HG03457 (cell line): Measurements from ENCODE around the gene PABPC3.

Source experiments
- ATAC-seq: cut with Tn5 transposase; IDR thresholded peaks from one replicate; pipeline ENCODE4 v1.9.1; 2021; ENCODE audit warnings: moderate number of reproducible peaks; ENCODE audit not compliant: unreplicated experiment

PABPC3 gene

GRCh38 chr13:25110956-25111584, 15.1 kb downstream of the PABPC3 start:
- ATAC-seq = no peak

DNA sequence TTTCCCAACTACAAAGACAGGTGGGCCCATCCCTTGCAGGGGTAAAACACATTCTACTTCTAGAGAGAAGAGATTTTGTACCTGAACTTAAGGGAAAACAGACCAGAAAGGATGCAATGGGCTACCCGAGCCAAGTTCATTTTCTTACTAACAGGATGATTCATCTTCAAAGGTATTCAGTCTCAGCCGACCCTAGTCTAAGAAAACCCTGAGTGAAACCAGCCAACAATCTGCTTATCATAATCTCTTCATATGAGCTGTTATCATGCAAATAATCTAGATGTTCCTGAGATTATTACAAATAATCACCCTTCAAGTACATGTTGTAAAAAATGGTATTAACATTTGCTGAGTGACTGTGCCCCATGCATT, 15.6 kb downstream of the PABPC3 start:
- no peak for ATAC-seq

DNA sequence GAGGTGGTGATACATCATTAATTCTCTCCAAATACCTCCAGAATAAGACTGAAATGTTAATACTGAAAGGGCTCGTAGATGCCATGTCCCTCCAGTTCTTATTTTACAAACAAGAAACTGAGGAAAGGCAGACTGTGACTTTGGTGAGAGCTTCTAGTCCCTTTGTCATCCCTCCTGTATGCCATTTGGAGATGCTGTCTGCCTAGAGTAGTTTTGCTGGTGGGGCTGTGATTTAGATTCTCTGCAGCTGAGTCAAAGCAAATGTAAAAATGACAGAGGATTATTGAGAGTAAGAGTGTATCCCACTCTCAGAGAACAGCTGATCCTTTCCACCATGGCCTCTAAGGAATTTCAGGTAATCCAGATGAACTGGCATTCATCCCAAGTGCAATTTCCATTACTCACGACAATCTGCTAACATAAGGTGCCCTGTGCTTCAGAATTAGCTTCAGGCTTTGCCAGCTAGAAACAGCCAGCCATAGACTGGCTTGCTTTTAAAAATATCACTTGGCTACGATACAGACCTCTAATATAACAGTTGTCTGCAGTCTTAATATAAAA, 16.8 kb downstream of the PABPC3 start:
- no peak for ATAC-seq

GRCh38 chr13:25114220-25114619, 18.3 kb downstream of the PABPC3 start:
- no peak for ATAC-seq

DNA sequence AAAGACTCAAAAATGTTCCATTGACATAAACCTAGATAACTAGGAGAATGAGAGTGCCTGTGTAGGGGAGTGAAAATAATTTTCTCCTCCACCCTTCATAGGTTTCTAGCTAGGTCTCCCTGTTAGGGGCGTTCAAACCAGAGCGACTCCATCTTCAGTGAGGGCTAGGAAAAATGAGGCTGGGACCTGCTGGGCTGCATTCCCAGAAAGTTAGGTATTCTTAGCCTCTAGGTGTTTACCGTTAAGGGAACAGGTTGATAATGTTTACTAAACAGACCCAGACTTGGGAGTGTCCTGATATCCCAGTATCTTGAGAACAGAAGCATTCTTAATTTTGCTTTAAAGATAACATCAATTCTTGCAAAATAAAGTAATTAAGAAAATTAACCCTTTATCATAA, 20.1 kb downstream of the PABPC3 start:
- ATAC-seq = no peak

DNA sequence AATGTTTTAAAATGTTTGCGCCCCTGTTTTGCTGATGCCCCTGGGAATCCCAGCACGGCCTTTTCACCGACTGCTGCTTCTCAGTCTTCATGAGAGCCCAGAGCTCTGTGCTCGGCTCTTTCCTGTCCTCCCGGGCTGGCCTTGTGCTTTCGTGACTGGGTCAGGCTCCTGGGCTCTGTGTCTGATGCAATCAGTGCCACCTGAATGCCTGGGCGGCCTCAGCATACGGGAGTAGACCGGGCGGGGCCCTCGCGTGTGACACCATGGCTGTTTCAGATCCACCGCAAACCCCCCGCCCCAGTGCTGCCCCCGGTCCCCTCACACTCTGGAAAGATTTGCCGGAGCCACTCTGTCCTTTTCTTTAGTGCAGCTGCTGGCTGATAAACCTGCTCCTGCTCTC, 21.4 kb downstream of the PABPC3 start:
- no peak for ATAC-seq

DNA sequence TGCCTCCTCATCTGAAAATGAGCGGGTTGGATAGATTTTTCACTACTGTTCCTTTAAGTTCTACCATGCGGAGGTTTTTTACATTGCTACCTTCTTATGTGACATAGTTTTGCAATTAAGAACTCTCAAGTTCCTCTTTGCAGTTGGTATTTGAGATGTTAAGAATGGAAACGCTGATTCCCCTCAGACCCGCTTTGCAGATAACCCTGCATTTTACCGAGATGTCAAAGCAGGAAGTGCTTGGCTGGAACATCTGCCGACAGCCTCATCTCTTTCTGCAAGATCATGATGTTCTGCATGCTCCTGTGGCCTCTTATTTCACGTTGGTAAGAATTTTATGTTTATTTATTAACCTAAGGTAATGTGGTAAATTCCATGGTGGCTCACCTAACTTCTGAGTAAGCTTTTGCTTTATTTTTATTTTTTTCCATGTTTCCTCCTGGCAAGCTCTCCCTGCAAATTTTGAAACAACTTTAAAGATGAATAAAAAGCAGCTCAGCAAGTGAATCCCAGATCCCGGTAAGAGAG, 22.5 kb downstream of the PABPC3 start:
- ATAC-seq = no peak

- ATAC-seq = no peak
Observed at GRCh38 chr13:25130944-25131343, 35.0 kb downstream of the PABPC3 start.

DNA sequence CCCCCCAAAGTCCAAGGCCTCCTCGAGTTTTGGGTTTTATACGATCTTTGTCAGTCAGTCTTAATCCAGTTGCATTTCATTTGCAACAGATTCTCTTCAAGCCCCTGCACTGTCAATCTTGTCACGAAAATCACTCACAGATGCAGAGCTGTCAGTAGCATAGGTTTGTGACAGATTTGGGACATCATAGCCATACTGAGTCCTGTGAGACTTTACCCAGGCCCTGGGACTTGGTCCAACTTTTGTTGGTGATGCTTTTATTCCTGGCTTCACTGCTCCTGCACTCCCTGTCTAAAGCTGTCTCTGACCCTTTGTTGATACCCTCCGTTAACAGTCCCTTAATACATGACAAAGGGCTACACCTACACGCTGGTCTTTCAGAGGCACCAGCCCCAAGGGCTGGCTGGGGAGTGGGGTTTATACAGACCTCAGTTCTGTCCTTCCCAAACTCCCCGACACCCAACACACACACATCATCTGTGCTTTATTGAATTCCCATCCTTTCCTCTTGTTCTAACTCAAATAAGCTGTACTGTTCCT, 36.0 kb downstream of the PABPC3 start:
- no peak for ATAC-seq

DNA sequence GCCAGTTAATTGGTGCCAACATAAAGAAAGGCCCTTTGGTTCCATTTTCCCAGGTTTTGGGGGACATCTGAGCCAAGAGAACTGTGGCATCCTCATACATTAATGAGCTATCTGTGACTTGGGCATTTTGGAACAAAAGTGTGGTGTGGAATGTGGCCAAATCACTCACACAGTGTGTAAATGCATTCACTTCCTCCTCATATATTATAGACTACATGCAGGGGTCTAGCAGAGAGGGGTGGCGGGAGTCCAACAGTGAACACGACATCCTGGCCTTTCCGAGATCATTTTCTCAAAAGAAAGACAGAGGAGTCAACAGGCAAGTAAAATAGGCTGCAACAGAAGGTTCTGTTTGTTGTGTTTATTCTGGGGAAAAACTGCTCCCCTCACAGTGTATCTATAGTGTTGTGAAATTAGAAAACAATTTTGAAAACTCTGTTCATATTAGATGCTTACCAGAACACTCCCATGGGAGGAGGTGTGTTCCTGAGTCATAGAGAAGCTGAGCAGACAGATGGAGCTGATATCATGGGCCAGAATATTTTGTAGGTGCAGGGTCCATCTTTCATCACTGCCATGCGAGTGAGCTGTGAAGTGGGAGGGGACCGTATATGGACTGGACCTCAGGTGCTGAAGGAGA, 36.9 kb downstream of the PABPC3 start:
- no peak for ATAC-seq

DNA sequence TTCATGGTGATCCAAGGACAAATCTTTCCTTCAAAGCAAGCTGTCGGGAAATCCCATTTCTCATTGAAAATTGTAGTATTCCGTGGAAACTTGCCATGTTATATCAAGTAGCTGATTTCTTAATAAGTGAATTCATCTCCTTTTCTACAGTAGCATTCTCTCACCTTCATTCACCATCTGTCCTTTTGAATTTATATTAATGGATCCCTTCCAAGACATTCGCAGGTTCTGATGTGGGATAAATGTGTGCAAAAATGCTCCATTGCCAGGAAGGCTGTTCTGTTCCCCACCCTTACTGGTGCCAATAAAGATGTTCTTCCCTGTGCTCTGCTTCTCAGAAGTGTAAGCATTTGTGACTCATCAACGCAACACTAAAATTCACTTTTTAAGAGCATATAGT, 40.0 kb downstream of the PABPC3 start:
- no peak for ATAC-seq

DNA sequence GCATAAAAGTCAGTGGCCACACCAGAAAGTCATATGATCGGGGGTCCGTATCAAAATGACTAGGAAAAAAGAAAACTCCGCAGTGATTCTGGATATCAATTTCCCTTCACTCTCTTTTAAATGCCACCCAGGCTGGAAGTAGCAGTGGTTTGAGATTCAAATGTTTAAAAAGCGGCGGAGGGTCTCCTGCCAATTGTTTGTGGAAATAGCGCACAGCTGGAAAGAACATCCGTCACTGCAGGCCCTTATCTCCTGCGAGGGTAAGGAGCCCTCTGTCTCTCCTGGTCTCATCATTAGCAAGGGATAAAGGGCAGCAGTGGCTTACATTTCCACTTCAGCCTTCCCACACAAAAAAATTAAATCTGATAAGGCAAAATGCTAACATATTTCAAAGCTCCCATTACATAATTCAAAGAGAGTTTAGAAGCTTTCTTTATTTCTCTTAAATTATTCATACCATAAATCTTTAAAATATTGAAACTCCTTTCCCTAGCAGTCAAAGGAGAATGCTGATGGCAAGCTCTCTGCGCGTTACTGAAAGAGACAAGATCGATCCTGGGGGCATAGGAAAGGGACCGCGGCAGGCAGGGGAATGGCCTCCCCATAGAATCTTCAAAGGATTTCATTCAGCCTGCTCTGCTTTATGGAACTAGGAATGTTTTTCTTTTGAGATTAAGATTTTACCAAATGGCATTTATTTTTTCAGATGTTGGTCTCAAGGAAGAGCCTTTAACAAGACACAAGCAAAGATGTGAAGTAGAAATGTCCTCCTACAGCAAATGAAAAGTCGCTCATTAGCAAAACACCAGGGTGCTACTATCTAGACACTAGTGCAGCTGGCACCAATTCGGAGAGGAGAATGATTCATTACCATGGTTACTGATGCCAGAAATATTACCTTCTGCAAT, 41.2 kb downstream of the PABPC3 start:
- no peak for ATAC-seq

DNA sequence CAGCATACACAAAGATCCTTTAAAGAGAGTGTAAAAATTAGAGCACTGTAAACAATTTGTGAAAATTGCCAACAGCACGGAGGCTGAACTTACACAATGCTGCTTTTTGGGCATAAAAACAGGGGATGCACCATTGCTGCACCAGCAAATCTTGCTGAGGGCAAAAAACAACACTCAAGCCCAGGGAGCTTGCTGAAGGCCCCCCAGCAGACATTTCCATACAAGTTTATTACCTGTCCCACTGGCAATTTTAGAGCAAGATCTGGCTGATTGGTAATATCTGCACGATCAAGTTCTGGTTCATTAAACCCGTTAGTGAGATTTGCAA, 41.8 kb downstream of the PABPC3 start:
- no peak for ATAC-seq

GRCh38 chr13:25141042-25141441, 45.1 kb downstream of the PABPC3 start:
- ATAC-seq = no peak

GRCh38 chr13:25143706-25144105, 47.8 kb downstream of the PABPC3 start:
- ATAC-seq = no peak

GRCh38 chr13:25147638-25148401, 51.9 kb downstream of the PABPC3 start:
- no peak for ATAC-seq

GRCh38 chr13:25148402-25148771, 52.5 kb downstream of the PABPC3 start:
- no peak for ATAC-seq
